Measurements from ENCODE around the gene PCDH19.
"Not testable (repeated sequence)": the region's sequence is repeated elsewhere in the genome, so short reads cannot be mapped to it uniquely, and the experiment has no call there.

- TF ChIP-seq CTCF (IDR thresholded peaks at IDR 0.05 in 4 of 5, conservative IDR thresholded peaks at IDR 0.05 in 1 of 5); POLR2A (IDR thresholded peaks at IDR 0.05): not testable (repeated sequence)
Measured at GRCh38 chrX:100441321-100441720, 31.2 kb upstream of the PCDH19 start.

All from gastrocnemius medialis (tissue), 4 donors.